IMR-90 (cell line): ENCODE data around the gene ZNF488. TPM values are rescaled to one million over a fixed set of nuclear protein-coding genes. Genes with fewer than 3 reads are reported as not detected.

ENCODE experiments used
- ATAC-seq: fragments of 200-7000 bp; cut with Tn5 transposase; 2 replicates; pipeline ENCODE4 v1.9.1; 2020; ENCODE audit warnings: low read depth, mild to moderate bottlenecking, moderate library complexity
- BruUV-seq: library from RNA; stranded (reverse); fragments of 400-500 nt; replicated peaks from 2 replicates; lab custom pipeline; 2021; lab: Mats Ljungman, UMichigan
- CTCF ChIA-PET: fragments of 300-600 bp; formaldehyde crosslinking; extraction: SDS; loops from one replicate; lab custom pipeline; 2021; ENCODE audit warnings: antibody characterized with exemption; lab: Yijun Ruan, JAX
- POLR2A ChIA-PET: fragments of 300-600 bp; sonication (Branson Sonifier 250); formaldehyde crosslinking; loops from one replicate; lab custom pipeline; 2022; ENCODE audit warnings: antibody characterized with exemption; ENCODE audit not compliant: unreplicated experiment; lab: Charles Lee
- DNase-seq: peaks from one replicate; pipeline ENCODE4 v3.0.0; 2013
- H2AFZ ChIP-seq: replicated peaks from 2 replicates; pipeline ENCODE3; 2013; ENCODE audit warnings: low read length, mild to moderate bottlenecking; ENCODE audit not compliant: poor library complexity
- H2AK5ac ChIP-seq: 2 replicates; pipeline ENCODE4 v1.6.1; 2013; ENCODE audit warnings: low read depth, low read length, inconsistent platforms
- H2AK9ac ChIP-seq: replicated peaks from 2 replicates; pipeline ENCODE3; 2013; ENCODE audit warnings: mild to moderate bottlenecking, low read depth, low read length, moderate library complexity; ENCODE audit not compliant: poor library complexity
- H2BK120ac ChIP-seq: 2 replicates; pipeline ENCODE4 v1.6.1; 2013; ENCODE audit warnings: low read depth, low read length, inconsistent platforms
- H2BK15ac ChIP-seq: 3 replicates; pipeline ENCODE4 v1.6.1; 2013; ENCODE audit warnings: low read depth, low read length, inconsistent platforms
- H2BK20ac ChIP-seq: 2 replicates; pipeline ENCODE4 v1.6.1; 2013; ENCODE audit warnings: low read depth, mild to moderate bottlenecking, inconsistent platforms, low read length, moderate library complexity
- H2BK5ac ChIP-seq: 2 replicates; pipeline ENCODE4 v1.6.1; 2013; ENCODE audit warnings: mild to moderate bottlenecking, low read depth, low read length, inconsistent platforms; ENCODE audit not compliant: poor library complexity, severe bottlenecking
- H3K14ac ChIP-seq: replicated peaks from 2 replicates; pipeline ENCODE4 v1.6.1; 2013; ENCODE audit warnings: low read depth, low read length, inconsistent platforms
- H3K18ac ChIP-seq: 2 replicates; pipeline ENCODE4 v1.6.1; 2013; ENCODE audit warnings: low read depth, low read length, control low read depth
- H3K23ac ChIP-seq: 2 replicates; pipeline ENCODE4 v1.6.1; 2013; ENCODE audit warnings: low read depth, low read length, inconsistent platforms
- H3K27ac ChIP-seq: 2 replicates; pipeline ENCODE4 v1.5.1; 2013; ENCODE audit warnings: mild to moderate bottlenecking, control low read depth, low read length; ENCODE audit not compliant: insufficient read depth
- H3K27me3 ChIP-seq: 2 replicates; pipeline ENCODE4 v1.6.1; 2013; ENCODE audit warnings: low read length; ENCODE audit not compliant: control insufficient read depth, insufficient read depth
- H3K36me3 ChIP-seq: 2 replicates; pipeline ENCODE4 v1.6.1; 2013; ENCODE audit warnings: low read length, mixed read lengths; ENCODE audit not compliant: control insufficient read depth, insufficient read depth
- H3K4ac ChIP-seq: 2 replicates; pipeline ENCODE4 v1.6.1; 2013; ENCODE audit warnings: low read depth, low read length, inconsistent platforms
- H3K4me1 ChIP-seq: 2 replicates; pipeline ENCODE4 v1.6.1; 2013; ENCODE audit warnings: low read length, mixed read lengths; ENCODE audit not compliant: control insufficient read depth, insufficient read depth
- H3K4me2 ChIP-seq: 2 replicates; pipeline ENCODE4 v1.6.1; 2013; ENCODE audit warnings: low read depth, mild to moderate bottlenecking, control low read depth, low read length, moderate library complexity
- H3K4me3 ChIP-seq: 2 replicates; pipeline ENCODE4 v1.5.1; 2013; ENCODE audit warnings: low read depth, mild to moderate bottlenecking, control low read depth, low read length, moderate library complexity; ENCODE audit not compliant: insufficient read depth
- H3K56ac ChIP-seq: 2 replicates; pipeline ENCODE4 v1.6.1; 2013; ENCODE audit warnings: low read length, inconsistent platforms; ENCODE audit not compliant: insufficient read depth; ENCODE audit errors: extremely low read depth
- H3K79me1 ChIP-seq, 2 experiments: 2 replicates each; pipeline ENCODE4 v1.6.1; 2013; ENCODE audit warnings: low read length in 2 of 2, inconsistent platforms in 1 of 2, low read depth in 1 of 2
- H3K9ac ChIP-seq: 2 replicates; pipeline ENCODE4 v1.6.1; 2013; ENCODE audit warnings: low read depth, low read length, control low read depth
- H3K9me1 ChIP-seq: 2 replicates; pipeline ENCODE4 v1.6.1; 2013; ENCODE audit warnings: low read length, inconsistent platforms; ENCODE audit not compliant: insufficient read depth
- H3K9me3 ChIP-seq: 2 replicates; pipeline ENCODE4 v1.6.1; 2013; ENCODE audit warnings: low read length; ENCODE audit not compliant: control insufficient read depth, insufficient read depth
- H4K20me1 ChIP-seq: 2 replicates; pipeline ENCODE4 v1.6.1; 2013; ENCODE audit warnings: low read length, inconsistent platforms; ENCODE audit not compliant: insufficient read depth
- H4K5ac ChIP-seq: 2 replicates; pipeline ENCODE4 v1.6.1; 2013; ENCODE audit warnings: mild to moderate bottlenecking, low read depth, low read length, control low read depth
- H4K8ac ChIP-seq, 2 experiments: 2 replicates each; pipeline ENCODE4 v1.6.1; 2013; ENCODE audit warnings: low read depth in 2 of 2, low read length in 2 of 2, control low read depth in 1 of 2, inconsistent platforms in 1 of 2
- H4K91ac ChIP-seq: 2 replicates; pipeline ENCODE4 v1.6.1; 2013; ENCODE audit warnings: low read depth, low read length, inconsistent platforms; ENCODE audit not compliant: insufficient read depth
- CHD1 ChIP-seq: IDR thresholded peaks from 2 replicates; pipeline ENCODE4 v1.6.1; 2012; ENCODE audit warnings: low read depth, low read length, improper control_type of control experiment
- MXI1 ChIP-seq: IDR thresholded peaks from 2 replicates; pipeline ENCODE4 v1.6.1; 2012; ENCODE audit warnings: low read depth, mild to moderate bottlenecking, low read length, moderate library complexity, borderline replicate concordance
- NFE2L2 ChIP-seq: fragments of 150-350 bp; IDR thresholded peaks from 2 replicates; pipeline ENCODE4 v1.6.1; 2016; ENCODE audit warnings: low read depth, mild to moderate bottlenecking, low read length
- RAD21 ChIP-seq: IDR thresholded peaks from 2 replicates; pipeline ENCODE4 v1.6.1; 2012; ENCODE audit warnings: low read length, improper control_type of control experiment
- USF2 ChIP-seq: fragments of 150-350 bp; IDR thresholded peaks from 2 replicates; pipeline ENCODE4 v1.6.1; 2017; ENCODE audit warnings: mild to moderate bottlenecking, antibody characterized with exemption, low read length, low read depth
- WGBS, 2 experiments: methylation state at CpG; one replicate each; pipeline versions ENCODE4 v1.1.5 to v1.1.7; 2013; ENCODE audit warnings: missing lambda C conversion rate in 2 of 2; ENCODE audit not compliant: insufficient read length in 1 of 2; ENCODE audit errors: extremely low coverage in 2 of 2; 5-methylcytosine and 5-hydroxymethylcytosine counted together
- dilution Hi-C: fragments of 300-500 bp; cut with HindIII; formaldehyde crosslinking; loops from one replicate; pipeline ENCODE4 v1.14.3; 2018; ENCODE audit warnings: low sequenced_read_pairs; ENCODE audit not compliant: unreplicated experiment
- in situ Hi-C: fragments of 300-500 bp; cut with MboI; formaldehyde crosslinking; loops from 3 replicates; pipeline ENCODE4 v1.14.3; 2019; ENCODE audit warnings: low sequenced_read_pairs, inconsistent platforms, mixed read lengths
- intact Hi-C: fragments of 100-400 bp; cut with micrococcal nuclease; formaldehyde crosslinking; loops from 2 replicates; pipeline ENCODE4 v1.10.0; 2022
- polyA plus RNA-seq, 3 experiments: library from polyadenylated mRNA; depleted of rRNA; stranded (reverse); fragments of >200 nt; gene quantifications; 2 replicates each; pipeline ENCODE4 v1.2.3, GENCODE V29; 2012; ENCODE audit warnings: low replicate concordance in 1 of 3
- total RNA-seq: library from RNA; depleted of rRNA; stranded (reverse); fragments of >200 nt; gene quantifications from 2 replicates; pipeline ENCODE4 v1.2.3, GENCODE V29; 2012
- TF ChIP-seq, protein P1 (sequence below): conservative IDR thresholded peaks from 2 replicates; pipeline ENCODE4 v1.5.1; 2012; ENCODE audit warnings: mild to moderate bottlenecking, low read depth, low read length, improper control_type of control experiment

The ZNF488 gene
- total and polyA plus RNA-seq, 2 of the 4 experiments (the other 2 are of a cell fraction), result under 0.01 to 0.14 TPM

- H3K27ac ChIP-seq, result no peak overlapping the region
- no peaks in the 10 kb centered on the region for H4K20me1 ChIP-seq
- ChIA-PET CTCF (no interaction called here), POLR2A (no interaction called here)
- TF ChIP-seq RAD21 (no peak), USF2 (no peak), MXI1 (no peak), NFE2L2 (no peak), CHD1 (no peak)
- TF ChIP-seq, protein P1, sequence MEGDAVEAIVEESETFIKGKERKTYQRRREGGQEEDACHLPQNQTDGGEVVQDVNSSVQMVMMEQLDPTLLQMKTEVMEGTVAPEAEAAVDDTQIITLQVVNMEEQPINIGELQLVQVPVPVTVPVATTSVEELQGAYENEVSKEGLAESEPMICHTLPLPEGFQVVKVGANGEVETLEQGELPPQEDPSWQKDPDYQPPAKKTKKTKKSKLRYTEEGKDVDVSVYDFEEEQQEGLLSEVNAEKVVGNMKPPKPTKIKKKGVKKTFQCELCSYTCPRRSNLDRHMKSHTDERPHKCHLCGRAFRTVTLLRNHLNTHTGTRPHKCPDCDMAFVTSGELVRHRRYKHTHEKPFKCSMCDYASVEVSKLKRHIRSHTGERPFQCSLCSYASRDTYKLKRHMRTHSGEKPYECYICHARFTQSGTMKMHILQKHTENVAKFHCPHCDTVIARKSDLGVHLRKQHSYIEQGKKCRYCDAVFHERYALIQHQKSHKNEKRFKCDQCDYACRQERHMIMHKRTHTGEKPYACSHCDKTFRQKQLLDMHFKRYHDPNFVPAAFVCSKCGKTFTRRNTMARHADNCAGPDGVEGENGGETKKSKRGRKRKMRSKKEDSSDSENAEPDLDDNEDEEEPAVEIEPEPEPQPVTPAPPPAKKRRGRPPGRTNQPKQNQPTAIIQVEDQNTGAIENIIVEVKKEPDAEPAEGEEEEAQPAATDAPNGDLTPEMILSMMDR, result no peak
- no peaks in the 10 kb centered on the region for H3K79me1 ChIP-seq
- no peak overlapping the region for H3K56ac ChIP-seq
- no peak for ATAC-seq
- in situ Hi-C loops (no loop called here), dilution Hi-C loops (no loop called here), intact Hi-C loops (no loop called here)
- H3K4me2 ChIP-seq, result no peak overlapping the region
- peaks cover 25% of the 10 kb centered on the region for H3K27me3 ChIP-seq
- no TSS peak for BruUV-seq
- H3K23ac ChIP-seq, result no peak overlapping the region
- H2AFZ ChIP-seq, result no peak overlapping the region
- no peak overlapping the region for H3K9ac ChIP-seq
- H2AK5ac ChIP-seq, result no peak overlapping the region
- H3K4me1 ChIP-seq, result no peaks in the 10 kb centered on the region
- no peak overlapping the region for H2BK20ac ChIP-seq
- H3K14ac ChIP-seq, result no peak overlapping the region
- no peak for DNase-seq
- no peak overlapping the region for H4K5ac ChIP-seq
- H3K18ac ChIP-seq, result no peak overlapping the region
- no peak overlapping the region for H2BK15ac ChIP-seq
- no peaks in the 10 kb centered on the region for H3K9me3 ChIP-seq
- no peak overlapping the region for H2BK5ac ChIP-seq
- no CpG with 5 or more reads among the region's 12 CpGs for WGBS, 2 experiments
- no peak overlapping the region for H4K91ac ChIP-seq
- no peak overlapping the region for H2AK9ac ChIP-seq
- no peak overlapping the region for H4K8ac ChIP-seq
- no peaks in the 10 kb centered on the region for H3K36me3 ChIP-seq
- H3K4ac ChIP-seq, result no peak overlapping the region
- no peak overlapping the region for H2BK120ac ChIP-seq
- no peak overlapping the region for H3K4me3 ChIP-seq
- H3K9me1 ChIP-seq, result no peaks in the 10 kb centered on the region
Observed at GRCh38 chr10:47357131-47357582, 26.9 kb downstream of the ZNF488 start.
